Right kidney (tissue), 1 donor: ENCODE measurements around the gene FBF1.

Experiments used
- DNase-seq: peaks from one replicate; pipeline ENCODE4 v3.0.0-alpha.2; 2016

FBF1 gene

GRCh38 chr17:75917141-75917916, 23.5 kb downstream of the FBF1 start:
- DNase-seq: no peak

- DNase-seq: no peak
These were observed 25.6 kb downstream of the FBF1 start for GRCh38 chr17:75915268-75915667.

GRCh38 chr17:75914643-75915267, 26.1 kb downstream of the FBF1 start:
- DNase-seq: no peak

GRCh38 chr17:75913537-75914210, 27.2 kb downstream of the FBF1 start:
- DNase-seq: no peak

GRCh38 chr17:75910699-75911098, 30.1 kb downstream of the FBF1 start:
- no peak for DNase-seq

- no peak for DNase-seq
These were observed 31.0 kb downstream of the FBF1 start for GRCh38 chr17:75909812-75910274.

- no peak for DNase-seq
These were observed 31.6 kb downstream of the FBF1 start for GRCh38 chr17:75909051-75909811.

- DNase-seq: no peak
These were observed 32.6 kb downstream of the FBF1 start for GRCh38 chr17:75908201-75908600.

- DNase-seq: no peak
These were observed 34.5 kb downstream of the FBF1 start for GRCh38 chr17:75906143-75906884.

- DNase-seq: peak; percentile 96
These were observed 35.9 kb downstream of the FBF1 start, which contains the start of gene MRPL38 for GRCh38 chr17:75904749-75905521. MRPL38 (minus strand) TSS chr17:75904884; CDS start chr17:75904875, 9 bp downstream.

GRCh38 chr17:75902406-75902805, 38.4 kb downstream of the FBF1 start:
- DNase-seq: no peak

- DNase-seq: no peak
These were observed 39.1 kb downstream of the FBF1 start for GRCh38 chr17:75901727-75902126.

GRCh38 chr17:75900691-75901533, 39.9 kb downstream of the FBF1 start:
- DNase-seq: no peak

- no peak for DNase-seq
These were observed 40.9 kb downstream of the FBF1 start for GRCh38 chr17:75899767-75900468.

GRCh38 chr17:75899353-75899752, 41.5 kb downstream of the FBF1 start:
- DNase-seq: no peak

- no peak for DNase-seq
These were observed 42.1 kb downstream of the FBF1 start for GRCh38 chr17:75898791-75899190.

- no peak for DNase-seq
These were observed 42.8 kb downstream of the FBF1 start for GRCh38 chr17:75898065-75898464.

- DNase-seq: no peak
These were observed 43.5 kb downstream of the FBF1 start for GRCh38 chr17:75897160-75898019.
